ENCODE measurements around the gene CPNE7. TPM values are rescaled to one million over a fixed set of nuclear protein-coding genes. Genes with fewer than 3 reads are reported as not detected.

The CPNE7 gene
- total and polyA plus RNA-seq, 2 of the 13 experiments (the other 11 are each of a cell fraction or from before 2014, with no cell fraction given), result 0.59 TPM; not detected in 1

DNA sequence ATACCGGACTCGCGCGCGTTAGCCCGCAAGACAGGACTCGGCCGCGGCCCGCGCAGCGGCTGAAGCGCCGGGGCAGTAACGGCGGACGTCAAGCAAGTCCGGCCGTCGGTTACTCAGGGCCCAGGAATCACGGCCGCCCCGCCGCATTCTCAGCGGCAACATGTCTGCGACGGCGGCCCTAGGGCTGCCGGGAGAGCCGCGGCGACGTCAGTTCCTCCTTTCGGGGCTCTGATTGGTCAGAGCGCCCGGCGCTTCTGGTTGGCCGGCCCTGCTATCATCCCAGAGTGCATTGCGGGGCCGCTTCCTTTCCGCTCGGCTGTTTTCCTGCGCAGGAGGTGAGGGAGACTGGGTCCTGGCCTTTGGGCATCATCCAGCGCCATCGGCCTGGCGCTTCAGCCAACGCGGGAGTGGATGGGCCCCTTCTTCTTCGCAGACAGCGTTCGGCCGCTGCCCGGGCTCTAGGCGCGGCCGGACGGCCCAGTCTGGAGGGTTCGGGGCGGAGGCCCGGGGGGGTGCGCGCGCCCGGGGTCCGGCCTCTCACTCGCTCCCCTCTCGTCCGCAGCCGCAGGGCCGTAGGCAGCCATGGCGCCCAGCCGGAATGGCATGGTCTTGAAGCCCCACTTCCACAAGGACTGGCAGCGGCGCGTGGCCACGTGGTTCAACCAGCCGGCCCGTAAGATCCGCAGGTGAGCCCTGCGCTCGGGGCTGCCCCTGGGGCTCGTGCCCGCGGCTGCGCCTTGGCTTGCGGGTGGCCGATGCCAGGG, 15.0 kb upstream of the CPNE7 start, which contains the start of gene RPL13 (continued):
- peak; percentile 92 for TF ChIP-seq ZNF703 (CRISPR knock-in tag; IDR thresholded peaks at IDR 0.05; ENCODE audit: borderline replicate concordance)
- TF ChIP-seq ZZZ3 (CRISPR knock-in tag; IDR thresholded peaks at IDR 0.05; ENCODE audit: borderline replicate concordance), result peak; percentile 99
- no peak for TF ChIP-seq PHF5A (CRISPR knock-in tag; IDR thresholded peaks at IDR 0.05; ENCODE audit: low read depth, unreplicated experiment)
- no peak; the same call in 1 of the 2 replicates for TF ChIP-seq ZNF570 (CRISPR knock-in tag; IDR thresholded peaks at IDR 0.05; ENCODE audit: borderline replicate concordance)
- peak; percentile 50 for TF ChIP-seq RAD21 (CRISPR knock-in tag; IDR thresholded peaks at IDR 0.05)
- peak; percentile 95; the same call in 1 of the 2 replicates for TF ChIP-seq POLR2AphosphoS2 (IDR thresholded peaks at IDR 0.05; ENCODE audit: low read depth, low read length)
- TF ChIP-seq, protein P1, sequence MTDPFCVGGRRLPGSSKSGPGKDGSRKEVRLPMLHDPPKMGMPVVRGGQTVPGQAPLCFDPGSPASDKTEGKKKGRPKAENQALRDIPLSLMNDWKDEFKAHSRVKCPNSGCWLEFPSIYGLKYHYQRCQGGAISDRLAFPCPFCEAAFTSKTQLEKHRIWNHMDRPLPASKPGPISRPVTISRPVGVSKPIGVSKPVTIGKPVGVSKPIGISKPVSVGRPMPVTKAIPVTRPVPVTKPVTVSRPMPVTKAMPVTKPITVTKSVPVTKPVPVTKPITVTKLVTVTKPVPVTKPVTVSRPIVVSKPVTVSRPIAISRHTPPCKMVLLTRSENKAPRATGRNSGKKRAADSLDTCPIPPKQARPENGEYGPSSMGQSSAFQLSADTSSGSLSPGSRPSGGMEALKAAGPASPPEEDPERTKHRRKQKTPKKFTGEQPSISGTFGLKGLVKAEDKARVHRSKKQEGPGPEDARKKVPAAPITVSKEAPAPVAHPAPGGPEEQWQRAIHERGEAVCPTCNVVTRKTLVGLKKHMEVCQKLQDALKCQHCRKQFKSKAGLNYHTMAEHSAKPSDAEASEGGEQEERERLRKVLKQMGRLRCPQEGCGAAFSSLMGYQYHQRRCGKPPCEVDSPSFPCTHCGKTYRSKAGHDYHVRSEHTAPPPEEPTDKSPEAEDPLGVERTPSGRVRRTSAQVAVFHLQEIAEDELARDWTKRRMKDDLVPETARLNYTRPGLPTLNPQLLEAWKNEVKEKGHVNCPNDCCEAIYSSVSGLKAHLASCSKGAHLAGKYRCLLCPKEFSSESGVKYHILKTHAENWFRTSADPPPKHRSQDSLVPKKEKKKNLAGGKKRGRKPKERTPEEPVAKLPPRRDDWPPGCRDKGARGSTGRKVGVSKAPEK (CRISPR knock-in tag; IDR thresholded peaks at IDR 0.05; ENCODE audit: borderline replicate concordance), result peak; percentile 95; the same call in 1 of the 2 replicates
- TF ChIP-seq ZNF614 (CRISPR knock-in tag; IDR thresholded peaks at IDR 0.05; ENCODE audit: borderline replicate concordance), result peak; percentile 88
- TF ChIP-seq ZNF30 (CRISPR knock-in tag; IDR thresholded peaks at IDR 0.05), result peak; percentile 78; the same call in 1 of the 2 replicates
- no peak for TF ChIP-seq TCF12 (IDR thresholded peaks at IDR 0.05)
- TF ChIP-seq TCF12 (CRISPR knock-in tag; IDR thresholded peaks at IDR 0.05), result peak; percentile 83; the same call in 1 of the 2 replicates
- TF ChIP-seq ELF1 (CRISPR knock-in tag; IDR thresholded peaks at IDR 0.05), result peak; percentile 90
- TF ChIP-seq KDM4B (CRISPR knock-in tag; IDR thresholded peaks at IDR 0.05), result peak; percentile 25; the same call in 1 of the 2 replicates
- TF ChIP-seq ZNF34 (CRISPR knock-in tag; IDR thresholded peaks at IDR 0.05; ENCODE audit: borderline replicate concordance), result peak; percentile 94
- peak; percentile 78 for TF ChIP-seq ZNF264 (CRISPR knock-in tag; IDR thresholded peaks at IDR 0.05)
- TF ChIP-seq, protein P2, sequence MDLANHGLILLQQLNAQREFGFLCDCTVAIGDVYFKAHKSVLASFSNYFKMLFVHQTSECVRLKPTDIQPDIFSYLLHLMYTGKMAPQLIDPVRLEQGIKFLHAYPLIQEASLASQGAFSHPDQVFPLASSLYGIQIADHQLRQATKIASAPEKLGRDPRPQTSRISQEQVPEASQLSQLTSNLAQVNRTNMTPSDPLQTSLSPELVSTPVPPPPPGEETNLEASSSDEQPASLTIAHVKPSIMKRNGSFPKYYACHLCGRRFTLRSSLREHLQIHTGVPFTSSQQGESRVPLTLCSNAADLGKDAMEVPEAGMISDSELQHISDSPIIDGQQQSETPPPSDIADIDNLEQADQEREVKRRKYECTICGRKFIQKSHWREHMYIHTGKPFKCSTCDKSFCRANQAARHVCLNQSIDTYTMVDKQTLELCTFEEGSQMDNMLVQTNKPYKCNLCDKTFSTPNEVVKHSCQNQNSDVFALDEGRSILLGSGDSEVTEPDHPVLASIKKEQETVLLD (CRISPR knock-in tag; IDR thresholded peaks at IDR 0.05; ENCODE audit: low read depth), result peak; percentile 84
- TF ChIP-seq, protein P3, sequence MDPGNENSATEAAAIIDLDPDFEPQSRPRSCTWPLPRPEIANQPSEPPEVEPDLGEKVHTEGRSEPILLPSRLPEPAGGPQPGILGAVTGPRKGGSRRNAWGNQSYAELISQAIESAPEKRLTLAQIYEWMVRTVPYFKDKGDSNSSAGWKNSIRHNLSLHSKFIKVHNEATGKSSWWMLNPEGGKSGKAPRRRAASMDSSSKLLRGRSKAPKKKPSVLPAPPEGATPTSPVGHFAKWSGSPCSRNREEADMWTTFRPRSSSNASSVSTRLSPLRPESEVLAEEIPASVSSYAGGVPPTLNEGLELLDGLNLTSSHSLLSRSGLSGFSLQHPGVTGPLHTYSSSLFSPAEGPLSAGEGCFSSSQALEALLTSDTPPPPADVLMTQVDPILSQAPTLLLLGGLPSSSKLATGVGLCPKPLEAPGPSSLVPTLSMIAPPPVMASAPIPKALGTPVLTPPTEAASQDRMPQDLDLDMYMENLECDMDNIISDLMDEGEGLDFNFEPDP (CRISPR knock-in tag; conservative IDR thresholded peaks at IDR 0.05), result no peak
- TF ChIP-seq IKZF4 (CRISPR knock-in tag; IDR thresholded peaks at IDR 0.05; ENCODE audit: borderline replicate concordance, low read depth, not compliant biosample characterization), result peak; percentile 78
- peak; percentile 96 for TF ChIP-seq ZNF776 (CRISPR knock-in tag; IDR thresholded peaks at IDR 0.05)
- peak; percentile 90 for TF ChIP-seq ARHGAP35 (CRISPR knock-in tag; IDR thresholded peaks at IDR 0.05; ENCODE audit: borderline replicate concordance)
- TF ChIP-seq, protein P4, sequence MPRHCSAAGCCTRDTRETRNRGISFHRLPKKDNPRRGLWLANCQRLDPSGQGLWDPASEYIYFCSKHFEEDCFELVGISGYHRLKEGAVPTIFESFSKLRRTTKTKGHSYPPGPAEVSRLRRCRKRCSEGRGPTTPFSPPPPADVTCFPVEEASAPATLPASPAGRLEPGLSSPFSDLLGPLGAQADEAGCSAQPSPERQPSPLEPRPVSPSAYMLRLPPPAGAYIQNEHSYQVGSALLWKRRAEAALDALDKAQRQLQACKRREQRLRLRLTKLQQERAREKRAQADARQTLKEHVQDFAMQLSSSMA (CRISPR knock-in tag; IDR thresholded peaks at IDR 0.05), result 0 out of 2 replicates have a peak, but pooled peaks have one; percentile 43
- peak; percentile 62 for TF ChIP-seq REPIN1 (CRISPR knock-in tag; IDR thresholded peaks at IDR 0.05; ENCODE audit: borderline replicate concordance, low read depth)

Data from HepG2 (cell line).